Measurements from ENCODE around the gene CFI.
"Not testable (repeated sequence)": the region's sequence is repeated elsewhere in the genome, so short reads cannot be mapped to it uniquely, and the experiment has no call there.

The CFI gene

DNA sequence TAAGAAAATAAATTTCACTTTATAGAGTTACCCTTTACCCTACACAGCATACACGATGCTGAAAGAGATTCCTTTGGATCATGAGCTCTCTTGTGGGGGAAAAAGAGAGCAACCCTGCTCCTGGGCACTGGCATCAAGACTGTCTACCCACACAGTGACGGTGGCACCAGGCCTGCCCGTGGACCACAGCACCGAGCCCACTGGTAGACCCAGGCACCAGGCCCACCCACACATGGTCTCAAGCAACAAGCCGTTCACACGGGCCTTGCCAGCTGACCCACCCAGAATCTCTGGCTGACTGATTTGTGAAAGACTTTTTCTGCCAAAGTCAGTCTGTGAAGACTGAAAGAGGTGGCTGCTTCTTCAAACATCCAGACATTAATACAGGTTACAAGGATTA lies 6.7 kb downstream of the CFI start:
- no peak for DNase-seq

- DNase-seq = no peak
Measured at GRCh38 chr4:109787807-109788206, 14.0 kb downstream of the CFI start.

DNA sequence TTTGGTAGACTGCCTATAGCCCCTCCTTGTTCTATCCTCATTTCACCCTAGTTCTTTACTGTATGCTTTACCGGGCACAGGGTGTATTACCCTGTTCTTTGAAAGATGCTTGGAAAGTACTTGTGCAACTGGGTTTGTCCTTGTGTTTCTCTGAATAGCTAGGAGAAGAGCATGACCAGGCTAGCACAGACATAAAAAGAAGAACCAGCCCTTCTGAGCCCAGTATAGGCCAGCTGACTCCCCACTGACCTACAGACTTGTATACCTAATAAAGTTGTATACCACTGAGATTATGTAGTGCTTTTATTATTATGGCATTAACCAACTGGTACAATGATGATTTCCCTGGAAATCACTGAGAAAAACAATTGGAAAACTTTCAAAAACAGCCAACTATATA lies 15.0 kb downstream of the CFI start:
- DNase-seq = no peak

GRCh38 chr4:109782092-109782491 lies 19.7 kb downstream of the CFI start:
- not testable (repeated sequence) for DNase-seq

- no peak for DNase-seq
Measured at GRCh38 chr4:109764789-109765402, 36.9 kb downstream of the CFI start.

DNA sequence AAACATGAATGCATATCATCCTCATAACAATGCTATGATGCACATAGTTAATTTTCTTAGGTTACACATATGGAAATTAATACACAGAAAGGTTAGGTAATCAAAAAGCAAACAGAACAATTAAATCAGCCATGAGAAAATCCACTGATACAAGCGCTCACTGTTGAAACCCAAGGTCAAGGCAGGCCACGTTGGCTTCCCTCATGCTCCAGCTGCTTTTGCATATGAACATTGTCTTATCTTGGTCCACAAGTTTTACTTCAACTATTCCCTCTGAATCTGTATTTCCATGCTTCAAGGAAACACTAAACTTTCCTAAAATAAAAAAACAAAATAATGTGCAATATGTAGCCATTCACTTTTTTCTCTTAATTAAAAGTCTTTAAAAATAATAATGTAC lies 37.4 kb downstream of the CFI start:
- DNase-seq = no peak

DNA sequence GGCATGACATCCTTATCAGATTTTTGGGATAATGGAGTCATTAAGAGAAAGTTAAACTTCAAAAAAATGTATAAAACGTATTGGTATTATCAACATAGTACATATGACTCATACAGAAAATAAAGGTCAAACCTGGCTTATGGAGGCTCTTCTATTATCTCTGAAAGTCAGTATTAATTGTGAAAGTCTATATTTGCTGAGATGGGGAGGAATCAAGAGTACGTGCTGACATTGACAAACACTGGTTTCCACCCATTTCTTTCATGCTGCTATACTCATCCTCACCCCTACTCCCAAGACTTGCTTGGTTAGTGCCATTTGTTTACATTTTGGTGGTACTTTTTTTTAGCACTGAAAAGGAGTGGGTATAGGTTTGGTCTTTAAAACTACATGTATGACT lies 41.1 kb downstream of the CFI start:
- DNase-seq = no peak

DNA sequence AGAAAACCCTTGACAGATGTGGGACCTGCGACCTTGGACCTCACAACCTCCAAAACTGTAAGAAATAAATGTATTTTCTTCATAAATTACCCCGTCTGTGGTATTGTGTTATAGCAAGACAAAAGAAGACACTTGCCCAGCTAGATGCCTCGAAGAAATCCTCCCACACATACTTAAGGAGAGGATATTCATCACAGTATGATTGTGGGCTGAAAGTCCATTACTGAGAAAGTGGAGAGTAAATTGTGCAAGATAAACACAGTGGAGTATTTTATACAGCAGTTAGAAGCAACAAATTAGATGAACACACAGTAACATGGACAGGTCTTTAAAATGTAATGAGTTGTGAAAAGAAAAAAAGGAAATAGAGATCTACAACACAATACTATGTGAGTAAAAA lies 46.1 kb downstream of the CFI start:
- DNase-seq = peak; percentile 11 to 24

DNA sequence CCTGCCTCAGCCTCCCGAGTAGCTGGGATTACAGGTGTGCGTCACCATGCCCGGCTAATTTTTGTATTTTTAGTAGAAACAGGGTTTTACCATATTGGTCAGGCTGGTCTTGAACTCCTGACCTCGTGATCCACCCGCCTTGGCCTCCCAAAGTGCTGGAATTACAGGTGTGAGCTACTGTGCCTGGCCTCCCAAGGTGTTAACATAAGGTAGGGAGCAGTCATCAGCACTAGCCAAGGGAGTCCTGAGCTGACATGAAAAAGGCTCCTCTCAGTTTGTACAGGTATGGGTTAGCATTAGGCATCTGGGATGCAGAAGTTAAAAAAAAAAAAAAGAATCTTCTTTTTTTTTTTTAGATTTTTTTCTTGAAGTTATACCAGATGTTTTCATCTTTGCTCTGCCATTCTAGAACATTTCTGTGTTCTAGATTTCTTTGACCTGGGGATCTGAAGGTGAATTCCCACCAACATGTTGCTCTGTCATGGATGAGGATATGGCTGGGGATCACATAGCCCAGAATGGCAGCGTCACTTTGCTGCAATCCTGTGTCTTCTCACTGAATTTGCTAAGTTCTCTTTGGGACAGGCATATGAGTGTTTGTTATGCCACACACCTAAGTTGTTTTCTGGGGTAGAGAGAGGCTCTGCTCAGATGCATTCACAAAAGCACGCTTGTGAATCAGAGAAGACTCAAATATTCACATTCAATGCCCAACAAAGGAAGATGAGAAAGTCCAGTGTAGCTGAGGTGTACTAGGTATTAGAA lies 47.5 kb downstream of the CFI start:
- no peak for DNase-seq

DNA sequence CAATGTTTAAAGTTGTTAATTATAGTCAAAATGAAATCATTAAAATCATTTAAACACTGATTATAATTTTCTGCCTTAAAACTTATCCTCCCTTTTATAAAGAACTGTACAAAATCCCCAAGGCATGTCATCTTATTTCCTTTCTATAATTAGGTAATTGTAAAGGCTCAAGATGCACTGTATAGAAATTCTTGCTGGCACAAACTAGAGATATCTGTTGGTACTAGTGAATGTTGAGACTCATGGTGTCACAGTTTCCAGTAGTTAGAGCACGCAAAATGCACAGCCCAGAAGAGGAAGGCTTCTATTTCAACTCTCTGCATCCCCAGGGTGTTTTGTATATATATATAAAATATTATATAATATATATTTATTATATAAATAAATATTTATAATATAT lies 49.3 kb downstream of the CFI start:
- DNase-seq = no peak

- DNase-seq = no peak
Measured at GRCh38 chr4:109751852-109752251, 49.9 kb downstream of the CFI start.

DNA sequence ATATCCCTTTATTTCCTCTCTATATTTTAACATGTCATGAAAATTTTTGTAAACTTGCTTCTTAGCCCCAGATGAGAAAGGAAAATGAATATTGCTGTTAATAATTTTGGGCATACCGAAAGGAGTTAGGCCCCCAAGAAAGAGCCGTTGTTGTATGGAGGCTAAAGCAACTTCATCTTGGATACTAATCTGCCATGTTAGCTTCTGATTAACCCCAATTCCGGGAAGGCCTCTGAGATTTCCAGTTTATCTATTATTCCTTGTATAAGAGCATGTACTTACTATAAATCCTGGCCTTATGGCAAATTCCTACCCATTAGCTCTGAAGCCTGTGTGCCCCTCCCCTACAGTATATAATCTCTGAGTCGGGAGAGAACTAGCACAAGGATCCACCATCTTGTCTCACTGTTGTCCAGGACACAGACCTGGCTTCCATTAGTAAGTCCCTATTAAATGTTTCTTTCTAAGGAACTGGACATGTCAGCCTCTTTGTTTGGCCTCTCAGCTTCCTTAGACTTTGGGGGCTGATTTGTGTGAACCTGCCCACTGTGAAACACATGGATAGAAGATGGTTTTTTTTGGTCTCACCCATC lies 51.1 kb downstream of the CFI start:
- no peak for DNase-seq

- DNase-seq = no peak
Measured at GRCh38 chr4:109749388-109750082, 52.3 kb downstream of the CFI start.

GRCh38 chr4:109748114-109748513 lies 53.7 kb downstream of the CFI start:
- no peak for DNase-seq

- no peak for DNase-seq
Measured at GRCh38 chr4:109746728-109747127, 55.1 kb downstream of the CFI start.

- no peak for DNase-seq
Measured at GRCh38 chr4:109745830-109746229, 56.0 kb downstream of the CFI start.

GRCh38 chr4:109739547-109739946 lies 62.3 kb downstream of the CFI start:
- no peak for DNase-seq

DNA sequence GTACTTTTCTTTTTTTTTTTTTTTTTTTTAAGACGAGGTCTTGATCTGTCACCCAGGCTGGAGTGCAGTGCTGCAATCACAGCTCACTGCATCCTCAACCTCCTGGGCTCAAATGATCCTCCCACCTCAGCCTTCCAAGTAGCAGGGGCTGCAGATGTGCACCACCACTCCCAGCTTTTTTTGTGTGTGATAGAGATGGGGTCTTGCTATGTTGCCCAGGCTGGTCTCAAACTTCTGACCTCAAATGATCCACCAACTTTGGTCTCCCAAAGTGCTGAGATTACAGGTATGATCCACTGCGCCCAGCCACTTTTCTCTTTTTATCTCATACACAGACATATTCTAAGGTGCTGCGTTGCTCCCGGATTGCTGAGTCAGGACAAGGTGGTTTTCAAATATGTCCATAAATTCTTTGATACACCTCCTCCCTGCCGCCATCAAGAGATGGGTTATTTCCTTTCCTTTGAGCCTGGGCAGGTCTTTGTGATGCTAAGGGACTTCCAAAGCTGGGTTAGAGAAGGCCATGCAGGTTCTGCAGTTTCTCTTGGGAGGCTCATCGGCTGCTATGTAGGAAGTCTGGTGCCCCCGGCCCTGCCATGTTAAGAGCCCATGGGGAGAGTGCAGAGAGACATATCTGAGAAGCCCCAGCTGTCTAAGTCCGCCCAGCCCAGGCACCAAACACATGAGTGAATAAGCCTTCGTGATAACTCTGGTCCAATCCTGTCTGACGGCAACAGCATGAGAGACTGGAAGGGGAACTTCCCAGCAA lies 63.5 kb downstream of the CFI start:
- no peak for DNase-seq

GRCh38 chr4:109735566-109736365 lies 66.0 kb downstream of the CFI start:
- no peak for DNase-seq

- DNase-seq = no peak
Measured at GRCh38 chr4:109733728-109734127, 68.1 kb downstream of the CFI start.

- no peak for DNase-seq
Measured at GRCh38 chr4:109730619-109731545, 70.9 kb downstream of the CFI start.
